Cardiac muscle cell (in vitro differentiated cells and primary cell): Measurements from ENCODE around the gene ZNF474. TPM values are rescaled to one million over a fixed set of nuclear protein-coding genes. Genes with fewer than 3 reads are reported as not detected.

ENCODE experiments used
- DNase-seq, 2 donors: peaks; one replicate each; pipeline versions ENCODE4 v3.0.0 to v3.0.0-alpha.2; 2010 to 2017; ENCODE audit warnings: low read depth in 1 of 2, low spot score in 1 of 2
- H3K27ac ChIP-seq: fragments of 200-600 bp; sonication (generic); 2 replicates; pipeline ENCODE4 v1.5.1; 2016
- H3K27me3 ChIP-seq: fragments of 200-600 bp; sonication (generic); 2 replicates; pipeline ENCODE4 v1.6.0; 2016; ENCODE audit warnings: control low read depth
- H3K36me3 ChIP-seq: fragments of 200-600 bp; sonication (generic); 2 replicates; pipeline ENCODE4 v1.5.1; 2016; ENCODE audit warnings: control low read depth
- H3K4me1 ChIP-seq: fragments of 200-600 bp; sonication (generic); 2 replicates; pipeline ENCODE4 v1.8.1; 2017; ENCODE audit warnings: low read depth, mild to moderate bottlenecking, mixed run types
- H3K4me3 ChIP-seq: fragments of 200-600 bp; sonication (generic); 2 replicates; pipeline ENCODE4 v1.5.1; 2016; ENCODE audit warnings: mild to moderate bottlenecking
- H3K9me3 ChIP-seq: fragments of 200-600 bp; sonication (generic); 2 replicates; pipeline ENCODE4 v1.5.1; 2017; ENCODE audit warnings: low read depth, mild to moderate bottlenecking, control low read depth
- polyA plus RNA-seq: library from polyadenylated mRNA; unstranded; fragments of >200 nt; fragmentation: Nextera tagmentation; extraction: Ambion mirVana; gene quantifications from 2 replicates; pipeline ENCODE4 v1.2.1, GENCODE V29; 2016
- total RNA-seq: library from RNA; depleted of rRNA; stranded (reverse); fragments of >200 nt; gene quantifications from 2 replicates; pipeline ENCODE4 v1.2.3, GENCODE V29; 2016
- TF ChIP-seq, protein P1 (sequence below): IDR thresholded peaks from 2 replicates; pipeline ENCODE4 v1.5.1; 2012; ENCODE audit warnings: low read depth, mild to moderate bottlenecking, low read length

The ZNF474 gene
- total and polyA plus RNA-seq, 2 experiments from 2014 or later = not detected

DNA sequence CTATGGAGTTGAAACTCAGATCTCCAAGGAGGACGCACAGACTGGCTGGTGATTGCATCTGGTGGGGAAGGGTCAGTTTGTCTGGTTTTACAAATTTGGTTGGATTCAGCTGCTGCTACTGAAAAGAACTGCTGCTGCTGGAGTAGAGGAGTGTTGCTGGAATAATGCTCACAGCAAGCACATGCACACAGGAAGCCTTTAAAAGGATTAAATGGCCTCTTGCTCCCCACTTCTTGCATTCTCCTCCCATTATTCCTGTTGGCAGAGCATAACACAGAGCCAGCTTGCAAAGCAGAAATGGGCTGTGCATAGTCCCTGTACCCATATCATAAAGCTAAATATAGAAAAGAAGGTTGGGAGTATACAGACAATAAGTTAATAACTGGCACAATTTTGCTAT is 16.6 kb downstream of the ZNF474 start:
- Histone ChIP-seq H3K27me3 (no peaks in the 10 kb centered on the region), H3K9me3 (no peaks in the 10 kb centered on the region), H3K4me1 (no peaks in the 10 kb centered on the region), H3K36me3 (no peaks in the 10 kb centered on the region), H3K4me3 (no peak overlapping the region), H3K27ac (no peak overlapping the region)
- no peak for DNase-seq
- TF ChIP-seq, protein P1, sequence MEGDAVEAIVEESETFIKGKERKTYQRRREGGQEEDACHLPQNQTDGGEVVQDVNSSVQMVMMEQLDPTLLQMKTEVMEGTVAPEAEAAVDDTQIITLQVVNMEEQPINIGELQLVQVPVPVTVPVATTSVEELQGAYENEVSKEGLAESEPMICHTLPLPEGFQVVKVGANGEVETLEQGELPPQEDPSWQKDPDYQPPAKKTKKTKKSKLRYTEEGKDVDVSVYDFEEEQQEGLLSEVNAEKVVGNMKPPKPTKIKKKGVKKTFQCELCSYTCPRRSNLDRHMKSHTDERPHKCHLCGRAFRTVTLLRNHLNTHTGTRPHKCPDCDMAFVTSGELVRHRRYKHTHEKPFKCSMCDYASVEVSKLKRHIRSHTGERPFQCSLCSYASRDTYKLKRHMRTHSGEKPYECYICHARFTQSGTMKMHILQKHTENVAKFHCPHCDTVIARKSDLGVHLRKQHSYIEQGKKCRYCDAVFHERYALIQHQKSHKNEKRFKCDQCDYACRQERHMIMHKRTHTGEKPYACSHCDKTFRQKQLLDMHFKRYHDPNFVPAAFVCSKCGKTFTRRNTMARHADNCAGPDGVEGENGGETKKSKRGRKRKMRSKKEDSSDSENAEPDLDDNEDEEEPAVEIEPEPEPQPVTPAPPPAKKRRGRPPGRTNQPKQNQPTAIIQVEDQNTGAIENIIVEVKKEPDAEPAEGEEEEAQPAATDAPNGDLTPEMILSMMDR = no peak

GRCh38 chr5:122149321-122150090 is 20.2 kb downstream of the ZNF474 start:
- Histone ChIP-seq H3K9me3 (no peaks in the 10 kb centered on the region), H3K4me3 (no peak overlapping the region), H3K27me3 (no peaks in the 10 kb centered on the region), H3K27ac (no peak overlapping the region), H3K4me1 (no peaks in the 10 kb centered on the region), H3K36me3 (no peaks in the 10 kb centered on the region)
- no peak for DNase-seq
- TF ChIP-seq, protein P1 = no peak

DNA sequence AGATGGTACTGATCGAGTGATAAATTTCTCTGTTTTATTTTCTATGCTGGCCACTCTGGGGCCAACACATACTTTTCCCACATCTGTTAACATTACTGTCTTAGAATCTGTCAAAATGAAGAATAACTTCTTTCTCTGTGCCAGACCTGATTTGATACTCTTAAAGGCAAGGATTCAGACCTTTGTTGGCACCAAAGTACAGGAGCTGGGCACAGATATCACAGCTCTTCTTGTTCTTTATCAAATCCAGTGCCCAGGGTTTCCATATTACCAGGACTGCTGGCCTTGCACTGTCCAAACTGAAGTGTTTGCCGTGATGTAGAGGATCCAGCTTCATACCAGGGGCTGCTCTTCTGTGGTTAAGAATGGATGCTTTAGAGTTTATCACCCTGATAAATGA is 20.9 kb downstream of the ZNF474 start:
- Histone ChIP-seq H3K27ac (no peak overlapping the region), H3K27me3 (no peaks in the 10 kb centered on the region), H3K4me3 (no peak overlapping the region), H3K36me3 (no peaks in the 10 kb centered on the region), H3K9me3 (no peaks in the 10 kb centered on the region), H3K4me1 (no peaks in the 10 kb centered on the region)
- DNase-seq = no peak
- TF ChIP-seq, protein P1 = no peak

- H3K4me1 ChIP-seq = no peaks in the 10 kb centered on the region
- no peaks in the 10 kb centered on the region for H3K27me3 ChIP-seq
- TF ChIP-seq, protein P1 = no peak
- peak in 1 of 2 donors; percentile 65 for DNase-seq
- no peaks in the 10 kb centered on the region for H3K9me3 ChIP-seq
- no peak overlapping the region for H3K4me3 ChIP-seq
- H3K27ac ChIP-seq = no peak overlapping the region
- H3K36me3 ChIP-seq = no peaks in the 10 kb centered on the region
These were observed 22.3 kb downstream of the ZNF474 start for GRCh38 chr5:122151640-122152039.

- Histone ChIP-seq H3K9me3 (no peaks in the 10 kb centered on the region), H3K4me3 (no peak overlapping the region), H3K27me3 (no peaks in the 10 kb centered on the region), H3K4me1 (no peaks in the 10 kb centered on the region), H3K27ac (no peak overlapping the region), H3K36me3 (no peaks in the 10 kb centered on the region)
- TF ChIP-seq, protein P1 = no peak
- peak in 1 of 2 donors; percentile 47 for DNase-seq
These were observed 23.0 kb downstream of the ZNF474 start for GRCh38 chr5:122152266-122152900.
